ENCODE results near the gene SLC22A23.

DNA sequence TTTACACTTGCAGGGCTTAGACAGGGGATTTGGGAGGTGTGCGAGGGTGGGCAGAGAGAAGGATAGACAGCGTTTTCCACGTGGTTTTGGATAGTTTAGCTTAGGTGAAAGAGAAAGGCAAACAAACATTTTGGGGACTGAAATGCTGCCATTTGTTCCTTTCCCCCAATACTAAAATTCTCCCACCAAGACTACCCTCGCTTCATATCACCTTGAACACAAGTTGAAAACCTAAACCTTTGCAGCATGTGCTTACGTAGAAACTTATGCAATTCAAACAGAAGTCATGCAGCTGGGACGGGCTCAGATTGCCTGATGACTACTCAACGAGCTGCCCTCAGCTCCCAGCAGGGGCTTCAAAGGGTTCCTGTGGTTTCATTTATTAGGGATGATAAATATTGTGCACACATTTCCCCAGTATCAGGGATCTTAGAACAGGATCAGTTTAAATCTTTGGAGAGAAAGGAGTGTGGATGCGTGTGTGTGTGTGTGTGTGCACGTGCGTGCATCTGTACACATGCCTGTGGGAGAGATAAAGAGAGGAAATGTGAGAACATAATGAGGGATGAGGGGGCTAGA, 77.3 kb downstream of the SLC22A23 start:
- TF ChIP-seq, protein P1, sequence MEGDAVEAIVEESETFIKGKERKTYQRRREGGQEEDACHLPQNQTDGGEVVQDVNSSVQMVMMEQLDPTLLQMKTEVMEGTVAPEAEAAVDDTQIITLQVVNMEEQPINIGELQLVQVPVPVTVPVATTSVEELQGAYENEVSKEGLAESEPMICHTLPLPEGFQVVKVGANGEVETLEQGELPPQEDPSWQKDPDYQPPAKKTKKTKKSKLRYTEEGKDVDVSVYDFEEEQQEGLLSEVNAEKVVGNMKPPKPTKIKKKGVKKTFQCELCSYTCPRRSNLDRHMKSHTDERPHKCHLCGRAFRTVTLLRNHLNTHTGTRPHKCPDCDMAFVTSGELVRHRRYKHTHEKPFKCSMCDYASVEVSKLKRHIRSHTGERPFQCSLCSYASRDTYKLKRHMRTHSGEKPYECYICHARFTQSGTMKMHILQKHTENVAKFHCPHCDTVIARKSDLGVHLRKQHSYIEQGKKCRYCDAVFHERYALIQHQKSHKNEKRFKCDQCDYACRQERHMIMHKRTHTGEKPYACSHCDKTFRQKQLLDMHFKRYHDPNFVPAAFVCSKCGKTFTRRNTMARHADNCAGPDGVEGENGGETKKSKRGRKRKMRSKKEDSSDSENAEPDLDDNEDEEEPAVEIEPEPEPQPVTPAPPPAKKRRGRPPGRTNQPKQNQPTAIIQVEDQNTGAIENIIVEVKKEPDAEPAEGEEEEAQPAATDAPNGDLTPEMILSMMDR (conservative IDR thresholded peaks at IDR 0.05; ENCODE audit: low read depth, low read length) = no peak
- TF ChIP-seq EZH2phosphoT487 (IDR thresholded peaks at IDR 0.05; ENCODE audit: borderline replicate concordance, low read length) = no peak

Measured in PC-3 (cell line).